ENCODE results near the gene LSM14A. TPM values are rescaled to one million over a fixed set of nuclear protein-coding genes. Genes with fewer than 3 reads are reported as not detected.
"Not testable (repeated sequence)": the region's sequence is repeated elsewhere in the genome, so short reads cannot be mapped to it uniquely, and the experiment has no call there.

The LSM14A gene
- total RNA-seq, 5 donors from 2014 or later (not counting 1 experiment from before 2014, with no cell fraction given) = 135 to 180 (median 159) TPM

GRCh38 chr19:34169475-34170199, 2.7 kb upstream of the LSM14A start:
- DNase-seq; H3K9me3 Mint-ChIP-seq; H3K27ac ChIP-seq (ENCODE audit: low read length); H3K27me3 ChIP-seq (replicated peaks in 1 of 2; ENCODE audit: control insufficient read depth in 2 of 2, extremely low read depth in 1 of 2, insufficient read depth in 2 of 2, low read length in 1 of 2); ATAC-seq (replicated peaks in 1 of 4); POLR2A ChIA-PET; CTCF ChIA-PET; H3K9me3 ChIP-seq; H3K36me3 ChIP-seq (ENCODE audit: control insufficient read depth in 2 of 2, extremely low read depth in 1 of 2, insufficient read depth in 1 of 2, low read length in 1 of 2); H3K27me3 Mint-ChIP-seq; H3K4me3 ChIP-seq (ENCODE audit: control insufficient read depth in 1 of 2, extremely low read depth in 1 of 2, low read length in 1 of 2): not testable (repeated sequence)
- Mint-ChIP-seq H3K27ac (peak overlapping the region; percentile 48 to 69), H3K36me3 (peaks cover 11% of the 10 kb centered on the region), H3K4me1 (peaks cover 22 to 28% (median 27%) of the 10 kb centered on the region in 3 donors), H3K4me3 (peak overlapping the region in 1 of 3 donors; percentile 2)
- WGBS (ENCODE audit: insufficient coverage) = 100% methylated on average over 3 of the region's 12 CpGs
- H3K4me1 ChIP-seq (ENCODE audit: control insufficient read depth in 1 of 2, extremely low read depth in 1 of 2, insufficient read depth in 2 of 2, low read length in 2 of 2) = peaks cover 15 to 22% of the 10 kb centered on the region in 2 experiments

GRCh38 chr19:34171539-34171876, 796 bp upstream of the LSM14A start:
- peak overlapping the region; percentile 98 for H3K27ac ChIP-seq (ENCODE audit: low read length)
- H3K4me3 ChIP-seq (ENCODE audit: control insufficient read depth in 1 of 2, extremely low read depth in 1 of 2, low read length in 1 of 2) = peak overlapping the region; percentile 44 to 74
- no peaks in the 10 kb centered on the region for H3K9me3 Mint-ChIP-seq
- 12% methylated on average over 9 of the region's 9 CpGs for WGBS (ENCODE audit: insufficient coverage)
- H3K9me3 ChIP-seq = no peaks in the 10 kb centered on the region
- H3K36me3 ChIP-seq (ENCODE audit: control insufficient read depth in 2 of 2, extremely low read depth in 1 of 2, insufficient read depth in 1 of 2, low read length in 1 of 2) = no peaks in the 10 kb centered on the region
- CTCF ChIA-PET = interaction anchor here in 1 of 2 donors (1.3 kb wide), 1 partner anchor 175 kb away, joined by 3 read pairs; no protein-coding TSS in a partner anchor
- peak in 2 of 35 experiments; percentile 1 to 10 for DNase-seq
- peak overlapping the region; percentile 96 to 98 (median 97) for H3K4me3 Mint-ChIP-seq
- peak overlapping the region; percentile 92 to 100 for H3K27ac Mint-ChIP-seq
- peak in 2 of 4 experiments; percentile 8 to 14 for ATAC-seq (replicated peaks in 1 of 4)
- POLR2A ChIA-PET = interaction anchor here (0.7 to 0.9 kb wide), 2 partner anchors 14 to 330 kb away, joined by 3 to 4 read pairs; no protein-coding TSS in a partner anchor
- H3K36me3 Mint-ChIP-seq = peaks cover 12% of the 10 kb centered on the region
- H3K4me1 ChIP-seq (ENCODE audit: control insufficient read depth in 1 of 2, extremely low read depth in 1 of 2, insufficient read depth in 2 of 2, low read length in 2 of 2) = peaks cover 25 to 36% of the 10 kb centered on the region in 2 experiments
- H3K27me3 ChIP-seq (replicated peaks in 1 of 2; ENCODE audit: control insufficient read depth in 2 of 2, extremely low read depth in 1 of 2, insufficient read depth in 2 of 2, low read length in 1 of 2) = no peaks in the 10 kb centered on the region
- H3K4me1 Mint-ChIP-seq = peaks cover 39 to 44% (median 43%) of the 10 kb centered on the region in 3 donors
- H3K27me3 Mint-ChIP-seq = no peaks in the 10 kb centered on the region

GRCh38 chr19:34172661-34173192, 423 bp downstream of the LSM14A start:
- peak overlapping the region; percentile 96 to 98 (median 97) for H3K4me3 Mint-ChIP-seq
- H3K36me3 ChIP-seq (ENCODE audit: control insufficient read depth in 2 of 2, extremely low read depth in 1 of 2, insufficient read depth in 1 of 2, low read length in 1 of 2) = peaks cover 0 to 4% of the 10 kb centered on the region in 2 donors
- ATAC-seq (replicated peaks in 1 of 4) = peak; percentile 7 to 49 (median 28)
- peak overlapping the region; percentile 88 for H3K27ac ChIP-seq (ENCODE audit: low read length)
- H3K27me3 ChIP-seq (replicated peaks in 1 of 2; ENCODE audit: control insufficient read depth in 2 of 2, extremely low read depth in 1 of 2, insufficient read depth in 2 of 2, low read length in 1 of 2) = no peaks in the 10 kb centered on the region
- WGBS (ENCODE audit: insufficient coverage) = under 1% methylated on average over 56 of the region's 58 CpGs
- no peaks in the 10 kb centered on the region for H3K9me3 Mint-ChIP-seq
- peak overlapping the region; percentile 97 to 99 for H3K27ac Mint-ChIP-seq
- CTCF ChIA-PET = interaction anchor here in 1 of 2 donors (1.5 kb wide), 1 partner anchor 47 kb away, joined by 5 read pairs; no protein-coding TSS in a partner anchor
- no peaks in the 10 kb centered on the region for H3K27me3 Mint-ChIP-seq
- DNase-seq = peak in 19 of 35 experiments; percentile 2 to 57 (median 13)
- peaks cover 15% of the 10 kb centered on the region for H3K36me3 Mint-ChIP-seq
- H3K9me3 ChIP-seq = no peaks in the 10 kb centered on the region
- H3K4me3 ChIP-seq (ENCODE audit: control insufficient read depth in 1 of 2, extremely low read depth in 1 of 2, low read length in 1 of 2) = peak overlapping the region; percentile 74 to 90
- H3K4me1 ChIP-seq (ENCODE audit: control insufficient read depth in 1 of 2, extremely low read depth in 1 of 2, insufficient read depth in 2 of 2, low read length in 2 of 2) = peaks cover 36 to 40% of the 10 kb centered on the region in 2 experiments
- POLR2A ChIA-PET = interaction anchor here in 1 of 2 donors (0.6 kb wide), 1 partner anchor 17 kb away, joined by 3 read pairs; no protein-coding TSS in a partner anchor
- peaks cover 51 to 56% (median 55%) of the 10 kb centered on the region in 3 donors for H3K4me1 Mint-ChIP-seq

GRCh38 chr19:34173193-34173956, 1.1 kb downstream of the LSM14A start:
- Histone ChIP-seq H3K27ac (ENCODE audit: low read length) (peak overlapping the region; percentile 88), H3K27me3 (replicated peaks in 1 of 2; ENCODE audit: control insufficient read depth in 2 of 2, extremely low read depth in 1 of 2, insufficient read depth in 2 of 2, low read length in 1 of 2) (no peaks in the 10 kb centered on the region), H3K4me3 (ENCODE audit: control insufficient read depth in 1 of 2, extremely low read depth in 1 of 2, low read length in 1 of 2) (peak overlapping the region; percentile 74 to 90), H3K4me1 (ENCODE audit: control insufficient read depth in 1 of 2, extremely low read depth in 1 of 2, insufficient read depth in 2 of 2, low read length in 2 of 2) (peaks cover 42 to 43% of the 10 kb centered on the region in 2 experiments), H3K36me3 (ENCODE audit: control insufficient read depth in 2 of 2, extremely low read depth in 1 of 2, insufficient read depth in 1 of 2, low read length in 1 of 2) (peaks cover 0 to 7% of the 10 kb centered on the region in 2 donors), H3K9me3 (no peaks in the 10 kb centered on the region)
- ChIA-PET CTCF (interaction anchor here (0.6 to 1.5 kb wide), 3 partner anchors 9 to 46 kb away, joined by 3 to 5 read pairs (median 4); no protein-coding TSS in a partner anchor), POLR2A (interaction anchor here in 1 of 2 donors (0.5 to 0.6 kb wide), 2 partner anchors 18 to 756 kb away, joined by 3 read pairs; no protein-coding TSS in a partner anchor)
- no peaks in the 10 kb centered on the region for H3K27me3 Mint-ChIP-seq
- H3K9me3 Mint-ChIP-seq = no peaks in the 10 kb centered on the region
- H3K4me3 Mint-ChIP-seq = peak overlapping the region; percentile 96 to 98 (median 97)
- peaks cover 17% of the 10 kb centered on the region for H3K36me3 Mint-ChIP-seq
- ATAC-seq (replicated peaks in 1 of 4) = no peak
- peaks cover 56 to 62% (median 61%) of the 10 kb centered on the region in 3 donors for H3K4me1 Mint-ChIP-seq
- WGBS (ENCODE audit: insufficient coverage) = under 1% methylated on average over 12 of the region's 23 CpGs
- peak overlapping the region; percentile 97 to 99 for H3K27ac Mint-ChIP-seq
- DNase-seq = peak in 3 of 35 experiments; percentile 4 to 46 (median 5)

- peaks cover 25% of the 10 kb centered on the region for H3K36me3 Mint-ChIP-seq
- ATAC-seq (replicated peaks in 1 of 4); POLR2A ChIA-PET: not testable (repeated sequence)
Observed at GRCh38 chr19:34175173-34175572, 2.9 kb downstream of the LSM14A start.

More at GRCh38 chr19:34175173-34175572, 2.9 kb downstream of the LSM14A start:
- H3K4me1 Mint-ChIP-seq = peaks cover 71 to 79% (median 77%) of the 10 kb centered on the region in 3 donors
- H3K4me3 ChIP-seq (ENCODE audit: control insufficient read depth in 1 of 2, extremely low read depth in 1 of 2, low read length in 1 of 2); H3K27me3 Mint-ChIP-seq; H3K27me3 ChIP-seq (replicated peaks in 1 of 2; ENCODE audit: control insufficient read depth in 2 of 2, extremely low read depth in 1 of 2, insufficient read depth in 2 of 2, low read length in 1 of 2); H3K27ac ChIP-seq (ENCODE audit: low read length); H3K36me3 ChIP-seq (ENCODE audit: control insufficient read depth in 2 of 2, extremely low read depth in 1 of 2, insufficient read depth in 1 of 2, low read length in 1 of 2); CTCF ChIA-PET; H3K9me3 ChIP-seq; DNase-seq; H3K9me3 Mint-ChIP-seq: not testable (repeated sequence)
- H3K4me1 ChIP-seq (ENCODE audit: control insufficient read depth in 1 of 2, extremely low read depth in 1 of 2, insufficient read depth in 2 of 2, low read length in 2 of 2) = peaks cover 47 to 54% of the 10 kb centered on the region in 2 experiments
- WGBS (ENCODE audit: insufficient coverage) = no CpG with 5 or more reads among the region's 8 CpGs
- peak overlapping the region; percentile 45 to 97 (median 96) for H3K4me3 Mint-ChIP-seq
- H3K27ac Mint-ChIP-seq = peak overlapping the region in 1 of 2 donors; percentile 49
